Adipocyte (in vitro differentiated cells): Measurements from ENCODE around the gene PDE11A.

Source experiments
- DNase-seq: peaks from one replicate; pipeline ENCODE4 v3.0.0-alpha.2; 2015; ENCODE audit warnings: low read depth
- H3K27me3 ChIP-seq: replicated peaks from 2 replicates; pipeline ENCODE4 v1.7.0; 2013; ENCODE audit warnings: mild to moderate bottlenecking, low read length, moderate library complexity; ENCODE audit not compliant: control insufficient read depth, insufficient read depth
- H3K36me3 ChIP-seq: 2 replicates; pipeline ENCODE4 v1.7.0; 2013; ENCODE audit warnings: low read length, mild to moderate bottlenecking, moderate library complexity; ENCODE audit not compliant: control insufficient read depth, insufficient read depth, severe bottlenecking
- H3K4me1 ChIP-seq: 2 replicates; pipeline ENCODE4 v1.7.0; 2013; ENCODE audit warnings: mild to moderate bottlenecking, low read length, moderate library complexity; ENCODE audit not compliant: control insufficient read depth, insufficient read depth
- H3K4me3 ChIP-seq: 2 replicates; pipeline ENCODE4 v1.7.0; 2013; ENCODE audit warnings: mild to moderate bottlenecking, low read length, moderate library complexity
- H3K9ac ChIP-seq: 2 replicates; pipeline ENCODE4 v1.7.0; 2013; ENCODE audit warnings: mild to moderate bottlenecking, low read length, moderate library complexity
- H3K9me3 ChIP-seq: 2 replicates; pipeline ENCODE4 v1.7.0; 2013; ENCODE audit warnings: mild to moderate bottlenecking, low read length, moderate library complexity; ENCODE audit not compliant: control insufficient read depth

The PDE11A gene

DNA sequence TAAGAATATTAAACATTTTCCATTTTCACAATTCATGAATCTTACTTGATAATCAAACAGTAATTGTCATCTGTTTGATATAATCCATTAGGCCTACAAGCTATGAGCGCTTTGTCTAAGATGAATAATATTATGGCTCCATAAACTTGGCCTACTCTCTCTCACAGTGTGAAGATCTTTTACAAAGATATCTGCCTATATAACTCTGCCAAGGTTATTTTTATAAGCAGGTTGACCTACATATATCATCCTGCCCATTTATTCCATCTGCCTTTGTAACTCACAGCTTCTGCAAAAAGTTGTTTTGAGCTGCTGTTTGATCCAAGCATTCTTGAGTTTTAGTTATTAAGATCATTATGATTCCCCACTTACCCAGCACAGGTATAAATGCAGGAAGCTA is 158.3 kb downstream of the PDE11A start:
- no peak overlapping the region for H3K4me3 ChIP-seq
- DNase-seq, result no peak
- H3K9ac ChIP-seq, result no peak overlapping the region
- no peaks in the 10 kb centered on the region for H3K36me3 ChIP-seq
- no peaks in the 10 kb centered on the region for H3K27me3 ChIP-seq
- peaks cover 13% of the 10 kb centered on the region for H3K4me1 ChIP-seq
- no peaks in the 10 kb centered on the region for H3K9me3 ChIP-seq

DNA sequence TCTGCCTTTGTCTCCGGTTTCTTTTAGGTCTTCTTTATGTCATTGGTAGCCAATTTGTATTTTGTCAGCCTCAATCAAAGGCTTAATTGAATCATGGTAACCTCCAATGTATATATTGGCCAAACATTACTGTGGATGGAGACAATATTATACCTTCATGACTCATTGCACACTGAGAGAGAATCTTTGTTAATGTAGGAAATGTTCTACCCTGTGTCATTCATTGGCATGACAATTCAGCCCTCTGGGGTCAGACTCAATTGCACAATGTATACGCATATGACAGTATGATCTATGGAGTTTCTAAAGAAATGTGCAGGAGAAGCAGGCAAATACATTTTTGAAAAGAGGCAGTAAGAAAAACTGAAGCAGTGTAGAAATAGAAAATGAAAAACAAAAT is 162.6 kb downstream of the PDE11A start:
- Histone ChIP-seq H3K9me3 (no peaks in the 10 kb centered on the region), H3K27me3 (no peaks in the 10 kb centered on the region), H3K36me3 (no peaks in the 10 kb centered on the region), H3K4me3 (no peak overlapping the region), H3K4me1 (peaks cover 17% of the 10 kb centered on the region), H3K9ac (no peak overlapping the region)
- DNase-seq, result peak; percentile 4

DNA sequence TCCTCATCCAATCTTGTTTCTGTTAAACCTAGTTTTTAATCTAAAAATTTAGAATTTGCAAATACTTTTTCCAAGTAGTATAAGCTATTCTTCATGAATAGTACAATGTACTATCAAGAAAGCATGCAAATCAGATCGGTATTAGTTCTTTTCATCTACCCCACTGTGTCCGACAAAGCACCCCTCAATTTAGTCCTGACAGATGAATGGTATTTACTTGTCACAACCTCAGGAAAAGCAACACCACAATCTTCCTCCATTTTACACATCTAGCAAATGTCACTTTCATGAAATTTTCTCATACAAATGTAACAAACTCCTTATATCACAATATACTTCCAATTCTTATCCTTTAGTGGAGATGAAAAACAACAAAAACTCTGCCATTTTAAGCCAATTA is 163.8 kb downstream of the PDE11A start:
- Histone ChIP-seq H3K9me3 (no peaks in the 10 kb centered on the region), H3K9ac (no peak overlapping the region), H3K27me3 (no peaks in the 10 kb centered on the region), H3K36me3 (no peaks in the 10 kb centered on the region), H3K4me3 (no peak overlapping the region), H3K4me1 (peaks cover 17% of the 10 kb centered on the region)
- DNase-seq, result no peak

DNA sequence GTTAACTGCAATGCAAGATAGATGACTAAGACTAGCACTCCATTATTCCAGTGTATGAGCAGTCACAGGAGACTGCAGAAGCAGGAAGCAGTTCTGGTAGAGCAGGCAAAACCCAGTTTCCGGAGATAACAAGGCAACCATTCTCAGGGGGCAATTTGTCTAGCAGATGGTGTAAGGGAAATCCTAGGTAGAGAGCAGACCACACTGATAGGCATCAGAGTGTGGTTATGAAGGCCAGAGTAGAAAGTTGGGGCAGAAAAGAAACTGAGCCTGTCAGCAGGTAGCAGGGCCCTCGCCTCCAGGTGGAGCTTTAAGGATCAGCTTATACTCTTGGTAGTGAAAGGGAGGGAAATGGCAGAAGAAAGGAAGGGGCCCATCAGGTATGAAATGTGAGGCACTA is 164.4 kb downstream of the PDE11A start:
- no peak overlapping the region for H3K9ac ChIP-seq
- H3K4me1 ChIP-seq, result peaks cover 18% of the 10 kb centered on the region
- no peaks in the 10 kb centered on the region for H3K36me3 ChIP-seq
- H3K4me3 ChIP-seq, result no peak overlapping the region
- H3K27me3 ChIP-seq, result no peaks in the 10 kb centered on the region
- DNase-seq, result no peak
- no peaks in the 10 kb centered on the region for H3K9me3 ChIP-seq

DNA sequence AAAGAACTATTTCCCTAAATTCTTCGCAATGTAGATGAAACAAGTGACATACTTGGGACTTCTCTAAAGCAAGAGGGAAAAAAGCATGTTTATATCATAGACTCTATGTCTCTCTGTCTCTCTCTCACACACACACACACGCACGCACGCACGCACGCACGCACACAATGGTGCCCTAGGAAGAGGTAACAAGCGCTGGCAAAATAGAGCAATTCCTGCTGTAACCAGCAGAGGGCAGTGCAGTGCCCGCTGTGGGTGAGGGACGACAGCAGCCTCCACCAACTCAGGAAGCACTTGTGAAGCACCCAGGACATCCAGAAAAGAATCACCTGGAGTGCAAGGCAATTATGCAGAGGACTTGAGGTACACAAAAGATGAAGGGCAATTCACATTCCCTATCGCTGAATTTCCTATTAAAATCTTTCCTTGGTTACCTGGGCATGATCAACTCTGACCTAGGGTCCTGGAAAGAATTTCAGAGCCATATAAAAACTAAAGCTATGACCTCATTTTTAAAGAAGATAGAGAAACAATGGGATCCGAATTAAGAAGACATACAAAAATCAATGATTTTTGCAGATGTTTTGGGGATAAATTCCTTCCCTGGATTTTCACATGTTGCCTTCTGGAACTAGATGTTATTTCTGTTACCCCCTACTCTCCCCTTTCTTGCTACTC is 166.4 kb downstream of the PDE11A start:
- H3K9me3 ChIP-seq, result no peaks in the 10 kb centered on the region
- H3K27me3 ChIP-seq, result no peaks in the 10 kb centered on the region
- no peak overlapping the region for H3K4me3 ChIP-seq
- H3K9ac ChIP-seq, result no peak overlapping the region
- DNase-seq, result peak; percentile 64
- H3K4me1 ChIP-seq, result peaks cover 35% of the 10 kb centered on the region
- no peaks in the 10 kb centered on the region for H3K36me3 ChIP-seq

DNA sequence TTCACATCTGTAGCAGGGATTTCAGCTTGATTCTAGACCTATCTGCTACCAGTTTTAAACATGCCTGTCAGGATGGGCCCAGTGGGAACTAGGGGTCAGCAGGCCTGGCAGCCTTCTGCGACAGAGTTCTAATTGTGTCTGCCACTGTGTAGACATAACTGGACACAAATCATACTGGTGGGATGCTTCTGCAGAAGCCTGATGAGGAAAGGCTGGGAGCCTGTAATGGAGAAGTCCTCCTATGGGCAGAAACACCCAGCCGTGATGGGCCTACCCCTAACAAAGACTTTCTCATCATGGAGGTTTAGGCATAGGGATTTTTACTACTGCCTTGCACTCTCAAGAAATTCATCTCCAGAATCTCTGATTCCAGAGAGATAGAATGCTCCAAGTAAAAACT is 166.9 kb downstream of the PDE11A start:
- Histone ChIP-seq H3K9ac (no peak overlapping the region), H3K4me3 (no peak overlapping the region)

DNA sequence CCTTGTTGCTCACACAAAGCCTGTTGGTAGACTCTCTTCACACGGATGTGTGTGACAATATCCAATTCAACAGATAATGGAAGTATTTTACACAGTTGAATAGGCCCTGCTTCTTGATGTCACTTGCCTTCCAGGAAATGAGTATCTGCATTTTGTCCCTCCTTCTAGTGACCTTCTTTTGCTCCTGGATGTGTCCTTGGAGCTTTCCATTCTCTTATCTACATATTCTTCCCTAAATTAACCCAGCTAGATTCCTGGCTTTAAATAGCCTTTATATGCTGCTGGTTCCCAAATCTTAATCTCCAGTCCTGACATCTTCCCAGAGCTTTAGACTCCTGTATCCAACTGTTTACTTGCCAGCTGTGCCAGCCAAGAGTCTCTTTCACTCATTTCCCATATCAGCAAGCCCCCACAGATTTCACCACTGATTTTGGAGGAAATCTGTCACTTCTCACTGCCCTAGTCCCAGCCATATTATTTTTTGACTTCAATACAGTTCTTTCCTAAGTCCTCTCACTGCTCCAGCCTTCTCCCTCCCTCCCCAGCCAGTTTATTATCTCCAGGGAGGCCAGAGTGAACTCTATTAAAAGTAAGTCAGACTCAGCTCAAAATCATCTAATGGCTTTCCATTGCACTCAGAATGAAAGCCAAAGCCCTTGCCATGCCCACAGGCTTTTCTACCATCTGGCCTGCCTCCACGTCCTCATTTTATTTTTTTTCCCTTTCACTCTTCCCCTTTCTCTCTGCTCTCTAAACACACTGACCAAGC is 170.0 kb downstream of the PDE11A start:
- H3K4me1 ChIP-seq, result peaks cover 23% of the 10 kb centered on the region
- H3K36me3 ChIP-seq, result no peaks in the 10 kb centered on the region
- no peak overlapping the region for H3K4me3 ChIP-seq
- H3K9me3 ChIP-seq, result no peaks in the 10 kb centered on the region
- no peak for DNase-seq
- H3K9ac ChIP-seq, result peak overlapping the region; percentile 62
- H3K27me3 ChIP-seq, result no peaks in the 10 kb centered on the region

More for the DNA sequence above, 166.9 kb downstream of the PDE11A start:
- Histone ChIP-seq H3K4me1 (peaks cover 40% of the 10 kb centered on the region), H3K36me3 (no peaks in the 10 kb centered on the region), H3K27me3 (no peaks in the 10 kb centered on the region), H3K9me3 (no peaks in the 10 kb centered on the region)
- DNase-seq, result no peak

DNA sequence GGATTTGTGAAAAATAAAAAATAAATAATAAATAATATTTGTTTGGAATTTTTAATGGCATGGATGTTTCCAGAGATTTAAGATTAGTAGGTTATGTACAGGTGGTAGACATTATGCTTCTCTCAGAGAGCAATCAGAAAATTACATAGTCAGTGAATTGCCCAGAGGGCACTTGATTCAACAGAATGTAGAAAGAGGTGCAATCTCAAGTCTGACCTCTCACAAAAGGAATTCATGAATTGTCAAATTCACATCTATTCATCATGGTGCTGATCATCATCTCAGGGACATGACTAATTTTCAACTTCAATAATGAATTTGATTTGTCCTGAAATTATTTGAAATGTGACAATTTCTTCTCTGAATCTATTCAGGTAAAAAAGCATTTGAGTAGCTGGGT is 172.5 kb downstream of the PDE11A start:
- H3K4me1 ChIP-seq, result peaks cover 23% of the 10 kb centered on the region
- H3K4me3 ChIP-seq, result no peak overlapping the region
- no peaks in the 10 kb centered on the region for H3K27me3 ChIP-seq
- no peaks in the 10 kb centered on the region for H3K36me3 ChIP-seq
- DNase-seq, result no peak
- no peaks in the 10 kb centered on the region for H3K9me3 ChIP-seq
- H3K9ac ChIP-seq, result no peak overlapping the region

DNA sequence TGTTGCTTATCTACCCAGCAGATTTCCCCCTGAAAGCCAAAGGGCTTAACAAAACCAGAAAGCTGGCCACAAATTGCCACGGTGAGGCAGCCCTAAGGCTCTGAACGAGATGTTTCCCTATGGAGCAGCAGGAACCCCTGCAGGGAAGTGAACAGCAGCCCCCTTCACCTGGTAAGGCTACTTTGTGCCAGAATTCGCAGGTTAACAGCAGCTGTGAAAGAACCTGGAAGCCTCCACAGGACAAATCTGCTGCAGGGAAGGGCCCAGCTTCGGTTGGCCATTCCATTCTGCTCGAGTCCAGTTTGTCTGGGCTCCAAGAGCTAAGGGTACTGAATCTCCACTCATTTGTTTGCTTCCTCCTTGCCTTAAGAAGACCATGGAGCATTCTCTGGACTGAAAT is 175.3 kb downstream of the PDE11A start:
- DNase-seq, result no peak
- no peaks in the 10 kb centered on the region for H3K36me3 ChIP-seq
- H3K27me3 ChIP-seq, result no peaks in the 10 kb centered on the region
- no peak overlapping the region for H3K9ac ChIP-seq
- no peaks in the 10 kb centered on the region for H3K9me3 ChIP-seq
- no peak overlapping the region for H3K4me3 ChIP-seq
- peaks cover 12% of the 10 kb centered on the region for H3K4me1 ChIP-seq

DNA sequence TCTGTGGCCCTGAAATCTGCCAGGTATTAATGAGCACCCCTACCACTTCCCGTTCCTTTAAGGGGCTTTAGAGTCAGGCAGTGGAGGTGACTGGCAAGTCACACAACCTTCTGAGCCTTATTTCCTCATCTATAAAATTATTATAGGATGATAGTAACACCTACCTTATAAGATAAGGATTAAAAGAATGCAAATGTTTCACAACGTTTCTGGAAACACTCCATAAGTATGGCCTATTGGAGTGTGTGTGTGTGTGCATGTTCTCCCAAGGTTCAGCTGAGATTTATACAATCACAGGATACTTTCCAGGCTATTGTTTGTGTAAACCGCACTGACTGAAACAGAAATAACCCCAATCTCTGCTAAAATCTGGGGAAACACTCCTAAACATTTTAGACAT is 176.0 kb downstream of the PDE11A start:
- Histone ChIP-seq H3K27me3 (no peaks in the 10 kb centered on the region), H3K4me3 (no peak overlapping the region), H3K36me3 (no peaks in the 10 kb centered on the region), H3K4me1 (peaks cover 8% of the 10 kb centered on the region), H3K9ac (no peak overlapping the region), H3K9me3 (no peaks in the 10 kb centered on the region)
- no peak for DNase-seq

DNA sequence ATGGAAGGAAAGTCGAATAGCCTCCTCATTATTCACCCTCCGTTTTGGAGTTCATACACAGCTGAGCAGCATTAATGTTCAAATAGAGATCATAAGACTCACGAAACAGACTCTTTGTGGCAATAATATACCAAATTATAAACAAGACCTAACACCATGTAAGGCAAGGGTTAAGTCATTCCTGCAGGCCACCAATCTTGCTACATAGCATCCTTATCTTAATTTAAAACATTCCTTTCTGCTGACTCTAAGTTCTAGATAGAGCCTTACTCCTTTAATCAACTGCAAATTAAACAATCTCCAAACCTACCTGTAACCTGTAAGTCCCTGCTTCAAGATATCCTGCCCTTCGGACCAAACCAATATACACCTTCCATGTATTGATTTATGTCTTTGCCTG is 178.0 kb downstream of the PDE11A start:
- H3K36me3 ChIP-seq, result no peaks in the 10 kb centered on the region
- no peak overlapping the region for H3K4me3 ChIP-seq
- H3K9me3 ChIP-seq, result no peaks in the 10 kb centered on the region
- H3K4me1 ChIP-seq, result no peaks in the 10 kb centered on the region
- DNase-seq, result no peak
- no peaks in the 10 kb centered on the region for H3K27me3 ChIP-seq
- no peak overlapping the region for H3K9ac ChIP-seq
